ENCODE measurements around the gene RHCE. TPM values are rescaled to one million over a fixed set of nuclear protein-coding genes. Genes with fewer than 3 reads are reported as not detected.
"Not testable (repeated sequence)": the region's sequence is repeated elsewhere in the genome, so short reads cannot be mapped to it uniquely, and the experiment has no call there.

Gene RHCE
- total RNA-seq, 1 donor from 2014 or later, result 2.2 TPM

- DNase-seq (ENCODE audit: low read depth), result not testable (repeated sequence)
Observed at GRCh38 chr1:25402947-25403803, 17.4 kb downstream of the RHCE start.

GRCh38 chr1:25398079-25398478, 22.5 kb downstream of the RHCE start:
- not testable (repeated sequence) for DNase-seq (ENCODE audit: low read depth)

- not testable (repeated sequence) for DNase-seq (ENCODE audit: low read depth)
Observed at GRCh38 chr1:25397549-25397948, 23.1 kb downstream of the RHCE start.

- DNase-seq (ENCODE audit: low read depth), result peak; percentile 61
Observed at GRCh38 chr1:25392841-25393240, 27.8 kb downstream of the RHCE start.

GRCh38 chr1:25389721-25390120, 30.9 kb downstream of the RHCE start:
- DNase-seq (ENCODE audit: low read depth), result not testable (repeated sequence)

GRCh38 chr1:25388691-25389090, 31.9 kb downstream of the RHCE start:
- DNase-seq (ENCODE audit: low read depth), result peak; percentile 6

GRCh38 chr1:25387096-25387495, 33.5 kb downstream of the RHCE start:
- DNase-seq (ENCODE audit: low read depth), result not testable (repeated sequence)

GRCh38 chr1:25383875-25384274, 36.8 kb downstream of the RHCE start:
- DNase-seq (ENCODE audit: low read depth), result not testable (repeated sequence)

GRCh38 chr1:25383090-25383489, 37.5 kb downstream of the RHCE start:
- peak; percentile 33 for DNase-seq (ENCODE audit: low read depth)

GRCh38 chr1:25382543-25382942, 38.1 kb downstream of the RHCE start:
- peak; percentile 30 for DNase-seq (ENCODE audit: low read depth)

GRCh38 chr1:25378367-25378766, 42.3 kb downstream of the RHCE start:
- not testable (repeated sequence) for DNase-seq (ENCODE audit: low read depth)

GRCh38 chr1:25371757-25372156, 48.9 kb downstream of the RHCE start:
- not testable (repeated sequence) for DNase-seq (ENCODE audit: low read depth)

- not testable (repeated sequence) for DNase-seq (ENCODE audit: low read depth)
Observed at GRCh38 chr1:25369691-25370271, 50.8 kb downstream of the RHCE start.

- DNase-seq (ENCODE audit: low read depth), result no peak
Observed at GRCh38 chr1:25369241-25369640, 51.4 kb downstream of the RHCE start.

- DNase-seq (ENCODE audit: low read depth), result not testable (repeated sequence)
Observed at GRCh38 chr1:25362634-25363559, 57.7 kb downstream of the RHCE start.

GRCh38 chr1:25361901-25362300, 58.7 kb downstream of the RHCE start:
- DNase-seq (ENCODE audit: low read depth), result no peak

- peak; percentile 70 for DNase-seq (ENCODE audit: low read depth)
Observed at GRCh38 chr1:25360596-25361581, 59.7 kb downstream of the RHCE start.

- no peak for DNase-seq (ENCODE audit: low read depth)
Observed at GRCh38 chr1:25356848-25357247, 63.8 kb downstream of the RHCE start.

- DNase-seq (ENCODE audit: low read depth), result no peak
Observed at GRCh38 chr1:25356441-25356840, 64.2 kb downstream of the RHCE start.

GRCh38 chr1:25355841-25356395, 64.7 kb downstream of the RHCE start:
- no peak for DNase-seq (ENCODE audit: low read depth)

Measured in myocyte (in vitro differentiated cells).